CD4-positive, alpha-beta T cell treated with Interleukin-6 at 100 ng/mL for 8 hours (primary cell): ENCODE data around the gene ZNF33A.
"Not testable (repeated sequence)": the region's sequence is repeated elsewhere in the genome, so short reads cannot be mapped to it uniquely, and the experiment has no call there.

ENCODE experiments used
- DNase-seq: peaks from one replicate; pipeline ENCODE4 v3.0.0-alpha.2; 2020; ENCODE audit warnings: mixed read lengths, low spot score

Gene ZNF33A

GRCh38 chr10:38010119-38010903 is at the start of gene ZNF33A:
ZNF33A (plus strand) TSS chr10:38010675; CDS start chr10:38012342, 1,667 bp downstream.
- peak; percentile 94 for DNase-seq

- DNase-seq: no peak
Observed at GRCh38 chr10:37965006-37965405, 45.5 kb upstream of the ZNF33A start.

- no peak for DNase-seq
Observed at GRCh38 chr10:37972396-37972795, 38.1 kb upstream of the ZNF33A start.

GRCh38 chr10:37975401-37975991 is 35.0 kb upstream of the ZNF33A start:
- DNase-seq: peak; percentile 5

GRCh38 chr10:37976091-37976879 is 34.2 kb upstream of the ZNF33A start, which contains the start of gene ZNF25:
ZNF25 (minus strand) TSS chr10:37976647; CDS start chr10:37971722, 4,925 bp downstream.
- peak; percentile 99 for DNase-seq

GRCh38 chr10:37976880-37977203 is 33.6 kb upstream of the ZNF33A start:
- DNase-seq: no peak

- no peak for DNase-seq
Observed at GRCh38 chr10:37991655-37992054, 18.8 kb upstream of the ZNF33A start.

GRCh38 chr10:37992083-37992482 is 18.4 kb upstream of the ZNF33A start:
- DNase-seq: no peak

GRCh38 chr10:37998920-37999319 is 11.6 kb upstream of the ZNF33A start:
- not testable (repeated sequence) for DNase-seq

- DNase-seq: not testable (repeated sequence)
Observed at GRCh38 chr10:38000474-38000873, 10.0 kb upstream of the ZNF33A start.

GRCh38 chr10:38003026-38003425 is 7.4 kb upstream of the ZNF33A start:
- DNase-seq: no peak

- DNase-seq: no peak
Observed at GRCh38 chr10:38003588-38003987, 6.9 kb upstream of the ZNF33A start.

GRCh38 chr10:38007551-38007950 is 2.9 kb upstream of the ZNF33A start:
- DNase-seq: no peak

GRCh38 chr10:38007991-38008390 is 2.5 kb upstream of the ZNF33A start:
- no peak for DNase-seq

- no peak for DNase-seq
Observed at GRCh38 chr10:38016354-38016753, 5.9 kb downstream of the ZNF33A start.

- not testable (repeated sequence) for DNase-seq
Observed at GRCh38 chr10:38019124-38019523, 8.6 kb downstream of the ZNF33A start.

- no peak for DNase-seq
Observed at GRCh38 chr10:38025283-38025682, 14.8 kb downstream of the ZNF33A start.

GRCh38 chr10:38027986-38028385 is 17.5 kb downstream of the ZNF33A start:
- no peak for DNase-seq

GRCh38 chr10:38032886-38033285 is 22.4 kb downstream of the ZNF33A start:
- DNase-seq: no peak

- DNase-seq: peak; percentile 3
Observed at GRCh38 chr10:38038107-38038931, 27.8 kb downstream of the ZNF33A start.

GRCh38 chr10:38038932-38039245 is 28.4 kb downstream of the ZNF33A start:
- DNase-seq: no peak

- DNase-seq: no peak
Observed at GRCh38 chr10:38043516-38043915, 33.0 kb downstream of the ZNF33A start.
